ENCODE results near the gene LYRM2.

The LYRM2 gene

GRCh38 chr6:89591745-89592144 lies 46.8 kb downstream of the LYRM2 start:
- DNase-seq (ENCODE audit: low read depth) = no peak

- DNase-seq (ENCODE audit: low read depth) = no peak
These were observed 48.4 kb downstream of the LYRM2 start for GRCh38 chr6:89590133-89590532.

GRCh38 chr6:89589297-89590025 lies 49.1 kb downstream of the LYRM2 start:
- no peak for DNase-seq (ENCODE audit: low read depth)

DNA sequence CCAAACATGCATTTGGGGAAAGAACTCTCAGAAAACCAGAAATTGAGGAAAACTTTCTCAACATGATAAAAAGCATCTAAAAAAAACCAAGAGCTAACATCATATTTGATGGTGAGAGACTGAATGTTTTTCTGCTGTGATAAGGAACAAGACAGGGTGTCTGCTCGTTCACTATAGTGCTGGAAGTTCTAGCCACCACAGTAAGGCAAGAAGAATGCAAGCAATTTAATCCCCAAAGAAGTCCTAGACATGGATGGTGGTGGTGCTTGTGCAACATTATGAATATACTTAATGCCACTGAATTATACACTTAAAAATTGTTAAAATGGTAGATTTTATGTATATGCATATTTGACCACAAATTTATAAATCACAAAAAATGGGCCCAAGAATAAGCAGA lies 53.4 kb downstream of the LYRM2 start:
- no peak for DNase-seq (ENCODE audit: low read depth)

DNA sequence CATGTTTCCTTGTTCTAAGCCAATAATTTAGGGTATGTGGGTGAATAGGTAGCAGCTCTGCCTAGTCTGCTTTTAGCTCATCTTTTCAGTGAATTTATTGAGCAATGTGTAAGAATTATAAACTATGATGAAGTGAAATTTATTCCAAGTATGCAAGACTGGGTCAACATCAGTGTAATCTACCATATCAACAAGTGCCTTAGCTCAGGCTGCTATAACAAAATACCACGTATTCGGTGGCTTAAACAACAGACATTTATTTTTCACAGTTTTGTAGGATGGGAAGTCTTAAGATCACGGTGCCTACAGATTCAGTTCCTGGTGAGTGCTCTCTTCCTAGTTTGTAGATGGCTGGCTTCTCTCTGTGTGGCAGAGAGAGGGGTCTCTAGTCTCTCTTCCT lies 54.0 kb downstream of the LYRM2 start:
- DNase-seq (ENCODE audit: low read depth) = no peak

- no peak for DNase-seq (ENCODE audit: low read depth)
These were observed 55.0 kb downstream of the LYRM2 start for GRCh38 chr6:89583559-89583958.

- DNase-seq (ENCODE audit: low read depth) = no peak
These were observed 55.8 kb downstream of the LYRM2 start for GRCh38 chr6:89582669-89583325.

DNA sequence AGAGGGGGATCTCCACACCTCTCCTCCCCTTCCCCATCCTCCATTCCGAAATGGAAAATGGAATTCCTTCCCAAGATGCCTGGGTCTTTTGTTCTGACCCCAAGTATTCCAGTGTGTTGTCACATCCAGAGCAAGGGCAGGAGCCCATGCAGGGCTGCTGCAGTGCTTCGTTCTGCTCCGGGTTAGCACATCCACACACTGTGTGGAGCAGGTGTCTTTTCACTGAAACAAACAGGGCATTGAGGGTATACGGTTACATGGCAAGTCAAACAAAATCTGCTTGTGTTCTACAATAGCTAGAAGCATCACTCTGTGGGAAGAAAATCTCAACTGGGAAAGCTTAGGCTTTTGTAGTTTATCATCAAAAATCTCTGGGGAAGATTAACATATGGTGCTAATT lies 56.9 kb downstream of the LYRM2 start:
- no peak for DNase-seq (ENCODE audit: low read depth)

- DNase-seq (ENCODE audit: low read depth) = no peak
These were observed 57.4 kb downstream of the LYRM2 start for GRCh38 chr6:89580997-89581666.

DNA sequence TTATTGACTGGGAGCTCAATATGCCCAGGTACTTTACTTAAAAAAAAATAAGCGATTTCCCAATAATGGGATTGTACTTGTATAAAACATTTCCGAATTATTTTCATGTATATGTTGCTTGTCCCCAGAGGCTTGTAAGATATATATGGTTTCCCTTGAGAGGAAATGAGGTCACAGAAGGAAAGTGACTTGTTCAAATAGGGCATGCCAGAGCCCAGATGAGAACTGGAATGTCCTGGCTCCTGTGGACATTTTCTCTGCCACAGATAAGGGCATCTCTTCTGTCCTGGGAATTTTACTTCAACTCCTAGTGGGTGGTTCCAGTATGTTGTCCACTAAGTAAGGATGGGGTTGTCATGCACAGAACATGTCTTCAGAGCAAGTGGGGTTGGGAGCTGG lies 63.0 kb downstream of the LYRM2 start:
- no peak for DNase-seq (ENCODE audit: low read depth)

GRCh38 chr6:89574910-89575561 lies 63.5 kb downstream of the LYRM2 start:
- DNase-seq (ENCODE audit: low read depth) = no peak

DNA sequence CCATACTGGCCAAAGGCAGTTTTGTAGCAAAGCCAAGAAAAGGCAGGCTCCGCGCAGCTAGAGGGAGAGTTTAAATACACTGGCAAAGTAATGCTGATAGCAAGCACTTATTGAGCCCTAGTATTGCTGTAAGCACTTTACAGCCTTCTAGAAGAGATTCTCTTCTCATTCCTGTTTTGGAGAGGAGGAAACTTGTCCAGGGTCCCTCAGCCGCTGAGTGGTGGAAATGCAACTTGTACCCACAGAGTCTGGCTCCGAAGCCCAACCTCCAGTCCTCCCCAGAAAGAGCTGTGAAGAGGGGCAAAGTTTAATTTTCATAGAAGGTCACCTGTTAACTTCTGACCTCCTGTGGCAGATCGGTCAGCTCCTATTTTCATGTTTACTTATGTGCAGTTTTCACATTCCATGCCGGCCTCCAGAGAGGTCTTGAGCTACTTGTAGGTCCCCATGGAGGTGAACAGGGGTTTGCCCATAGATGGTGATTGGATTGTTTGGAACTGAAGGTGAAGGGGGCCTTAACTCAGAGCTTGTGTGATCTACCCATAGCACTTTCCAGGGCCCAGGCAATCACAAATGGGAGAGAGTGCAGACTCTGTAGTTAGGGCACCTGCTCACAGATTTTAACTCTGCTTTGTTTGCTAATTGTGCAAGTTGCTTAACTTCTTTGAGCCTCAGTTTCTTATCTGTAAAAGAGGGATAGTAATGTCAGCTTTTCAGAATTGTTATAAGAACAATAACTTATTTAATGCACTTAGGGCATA lies 70.7 kb downstream of the LYRM2 start:
- DNase-seq (ENCODE audit: low read depth) = no peak

DNA sequence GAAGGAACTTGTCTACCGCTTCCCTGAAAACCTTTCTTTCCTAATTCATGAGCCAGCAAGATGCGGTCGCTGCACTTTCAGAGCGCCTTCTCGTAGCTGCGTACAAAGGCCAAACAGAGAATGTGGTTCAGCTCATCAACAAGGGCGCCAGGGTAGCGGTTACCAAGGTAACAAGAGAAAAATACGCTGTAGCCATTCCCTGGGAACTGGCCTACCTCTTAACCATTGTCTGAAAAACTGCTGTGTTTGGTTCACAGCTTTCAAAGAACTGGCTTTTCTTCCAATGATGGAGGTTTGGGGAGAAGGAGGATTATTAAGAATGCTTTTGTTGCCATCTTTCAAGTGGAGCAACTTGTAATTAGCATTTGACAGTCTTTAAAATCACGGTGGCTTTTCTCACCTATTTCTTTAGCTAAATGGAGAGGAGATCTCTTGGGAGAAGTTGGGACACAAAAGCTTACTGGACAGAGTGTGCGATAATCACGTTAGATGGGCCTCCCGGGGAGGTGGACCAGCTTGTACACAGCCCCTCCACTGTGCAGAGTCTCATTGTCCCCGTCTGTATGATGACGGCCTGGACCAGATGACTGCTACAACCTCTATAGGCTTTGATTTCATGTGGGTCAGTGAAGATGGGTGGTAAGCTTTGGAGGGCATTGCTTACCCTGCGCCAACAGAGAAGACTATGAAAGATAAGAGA lies 71.5 kb downstream of the LYRM2 start:
- DNase-seq (ENCODE audit: low read depth) = no peak

DNA sequence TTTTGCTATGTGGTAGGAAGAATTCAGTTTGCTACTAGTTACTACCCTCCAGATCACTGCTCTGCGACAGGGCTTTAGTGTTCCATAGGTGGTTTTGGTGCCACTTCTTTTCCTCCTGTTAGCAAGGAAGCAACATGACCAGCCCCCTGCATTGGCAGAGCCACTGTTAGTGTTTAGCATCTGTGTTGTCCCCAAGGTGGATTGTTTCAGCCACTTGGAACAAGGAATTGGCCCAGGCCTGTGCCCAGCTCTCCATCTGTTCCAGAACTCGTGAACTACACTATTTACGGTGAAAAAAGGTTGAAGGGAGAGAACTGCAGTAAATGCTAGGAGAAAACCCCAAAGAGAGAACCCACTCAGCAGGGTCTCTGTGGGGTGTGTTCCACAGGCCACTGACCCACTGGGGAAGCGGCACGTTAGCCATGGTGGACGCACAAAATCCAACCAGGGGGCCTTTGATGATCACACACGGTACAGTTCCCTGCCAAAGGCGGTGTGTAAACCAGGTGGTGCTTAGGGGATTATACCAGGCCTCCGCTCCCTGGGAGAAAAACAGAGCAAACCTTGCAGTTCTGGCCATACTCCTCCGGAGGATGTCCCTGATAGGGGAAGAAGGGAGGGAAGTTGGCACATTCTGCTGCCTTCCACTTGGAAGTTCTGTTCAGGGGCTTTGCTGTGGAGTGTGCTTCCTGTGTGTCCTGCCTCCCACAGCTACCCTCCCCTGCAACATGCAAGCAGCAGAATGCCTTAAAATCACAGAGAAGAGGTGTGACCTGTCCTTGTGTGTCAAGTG lies 72.3 kb downstream of the LYRM2 start:
- no peak for DNase-seq (ENCODE audit: low read depth)

- no peak for DNase-seq (ENCODE audit: low read depth)
These were observed 73.7 kb downstream of the LYRM2 start for GRCh38 chr6:89564752-89565427.

DNA sequence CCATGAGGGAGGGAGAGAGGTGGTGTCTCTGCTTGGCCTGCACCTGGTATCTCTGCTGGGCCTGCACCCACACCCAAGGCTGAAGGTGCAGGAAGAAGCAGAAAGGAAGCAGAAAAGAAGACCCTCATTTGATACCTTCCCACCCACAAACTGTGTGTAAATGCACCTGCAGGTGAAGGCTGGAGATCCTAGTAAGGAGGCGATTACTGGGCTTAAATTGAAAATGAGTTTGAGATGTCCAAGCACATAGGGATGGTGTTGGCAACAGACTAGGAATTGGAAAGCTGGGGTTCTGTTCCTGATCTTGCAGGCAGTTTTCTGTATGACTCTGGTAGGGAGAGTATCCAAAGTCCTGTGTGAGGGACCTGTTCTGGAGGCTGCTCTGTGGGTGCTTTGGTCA lies 74.7 kb downstream of the LYRM2 start:
- DNase-seq (ENCODE audit: low read depth) = no peak

DNA sequence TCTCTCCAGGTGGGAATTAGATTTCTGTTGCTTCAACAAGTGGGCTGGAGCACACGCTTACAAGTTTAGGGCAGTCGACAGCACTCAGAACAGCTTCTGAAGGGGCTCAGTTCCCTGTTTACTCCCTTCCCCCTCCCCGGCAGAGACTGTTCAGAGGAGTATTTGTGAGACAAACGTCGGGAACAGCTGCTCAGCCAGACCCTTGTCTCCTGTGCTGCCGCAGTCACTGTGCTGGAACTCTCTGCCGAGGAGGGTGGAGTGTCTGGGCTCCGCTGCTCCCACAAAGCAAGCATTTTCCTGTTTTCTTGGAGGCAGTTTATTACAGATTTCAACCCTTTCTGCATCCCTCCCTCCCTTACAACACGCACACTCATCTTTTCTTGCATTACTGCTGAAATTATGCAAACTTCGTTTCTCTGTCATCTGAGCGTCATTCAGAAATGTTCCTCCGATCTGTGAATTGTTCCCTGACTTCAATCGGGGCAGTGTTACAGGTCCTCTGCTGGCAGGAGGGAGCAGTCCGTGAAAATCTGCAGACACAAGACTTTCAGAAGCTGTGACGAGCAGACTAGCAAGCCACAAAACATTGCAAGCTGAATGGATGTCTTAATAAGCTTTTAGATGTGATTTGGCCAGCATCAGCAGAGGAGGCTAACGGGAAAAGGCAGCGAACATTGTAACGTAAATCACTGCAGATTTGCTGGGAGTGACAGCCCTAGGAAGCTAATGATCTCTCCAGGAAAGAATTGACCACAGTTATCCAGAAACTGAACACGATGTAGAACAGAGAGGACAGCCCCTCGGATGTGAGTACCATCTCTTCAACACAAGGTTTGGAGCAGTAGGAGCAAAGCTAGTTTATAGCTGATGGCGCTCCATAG lies 76.2 kb downstream of the LYRM2 start:
- no peak for DNase-seq (ENCODE audit: low read depth)

GRCh38 chr6:89559487-89559886 lies 79.1 kb downstream of the LYRM2 start:
- DNase-seq (ENCODE audit: low read depth) = no peak

- DNase-seq (ENCODE audit: low read depth) = no peak
These were observed 82.7 kb downstream of the LYRM2 start for GRCh38 chr6:89555806-89556205.
